ENCODE measurements around the gene AURKAIP1. TPM values are rescaled to one million over a fixed set of nuclear protein-coding genes. Genes with fewer than 3 reads are reported as not detected.
"Not testable (repeated sequence)": the region's sequence is repeated elsewhere in the genome, so short reads cannot be mapped to it uniquely, and the experiment has no call there.

AURKAIP1 gene
- total RNA-seq = 135 TPM

DNA sequence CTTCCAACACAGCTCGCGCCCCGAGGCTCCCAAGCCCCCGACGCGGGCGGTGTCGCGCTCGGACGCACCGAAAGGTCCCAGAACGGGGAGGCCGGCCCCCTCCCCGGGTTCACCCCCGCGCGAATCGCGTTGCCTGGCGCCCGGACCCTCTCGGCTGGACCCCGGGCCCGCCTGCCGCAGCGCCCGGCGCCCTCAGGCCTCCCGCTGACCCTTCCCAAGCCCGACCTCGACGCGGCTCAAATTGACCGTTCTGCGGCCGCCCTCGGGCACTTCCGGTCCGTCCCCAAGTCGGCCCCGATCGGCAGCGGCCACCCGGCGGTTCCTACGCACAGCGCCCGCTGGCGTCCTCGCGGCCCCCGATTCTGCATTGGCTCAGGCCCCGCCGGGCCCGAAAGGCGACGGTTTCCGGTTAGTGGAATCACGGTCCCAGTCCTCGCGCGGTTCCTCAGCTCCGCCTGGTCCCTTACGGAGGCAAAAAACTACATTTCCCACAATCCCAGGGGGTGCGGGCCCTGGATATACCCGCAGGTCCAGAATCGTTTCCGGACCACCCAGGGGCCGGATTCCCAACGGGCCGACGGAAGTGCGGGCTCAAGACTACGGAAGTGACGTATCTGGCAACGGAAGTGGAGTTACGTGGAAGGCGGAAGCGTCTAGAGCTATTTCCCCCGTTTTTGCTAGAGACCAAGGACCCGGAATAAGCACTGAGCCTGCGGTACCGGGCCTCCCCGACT is at the start of gene AURKAIP1:
Gene AURKAIP1 (minus strand): TSS at position 279 of the 734 bp plus-strand sequence. CDS start 451 bp downstream, outside the sequence.
- peak; percentile 99 for DNase-seq (ENCODE audit: low spot score)

DNA sequence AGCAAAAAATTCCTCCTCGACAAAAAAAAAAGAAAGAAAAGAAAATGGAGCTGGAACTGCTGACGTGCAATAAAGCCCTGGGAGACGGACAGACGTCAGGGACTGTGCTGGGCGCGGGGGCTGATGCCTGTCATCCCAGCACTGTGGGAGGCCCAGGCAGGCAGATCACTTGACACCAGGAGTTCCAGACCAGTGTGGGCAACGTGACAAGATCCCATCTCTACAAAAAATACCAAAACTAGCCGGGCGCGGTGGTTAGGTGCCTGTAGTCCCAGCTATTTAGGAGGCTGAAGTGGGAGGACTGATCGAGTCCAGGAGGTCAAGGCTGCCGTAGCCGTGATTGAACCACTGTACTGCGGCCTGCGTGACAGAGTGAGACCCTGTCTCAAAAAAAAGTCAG is 49.7 kb upstream of the AURKAIP1 start:
- no peak for DNase-seq (ENCODE audit: low spot score)

DNA sequence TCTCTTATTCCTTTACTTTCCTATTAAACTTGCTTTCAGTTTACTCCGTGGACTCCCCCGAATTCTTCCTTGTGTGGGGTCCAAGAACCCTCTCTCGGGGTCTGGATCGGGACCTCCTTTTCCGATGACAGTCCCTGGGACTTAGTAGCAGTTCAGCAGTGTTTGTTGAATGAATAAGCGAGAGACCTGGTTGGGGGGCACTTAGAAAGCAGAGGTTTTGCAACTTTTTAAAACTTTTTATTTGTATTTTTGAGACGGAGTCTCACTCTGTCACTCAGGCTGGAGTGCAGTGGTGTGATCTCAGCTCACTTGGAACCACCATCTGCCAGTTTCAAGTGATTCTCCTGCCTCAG is 48.2 kb upstream of the AURKAIP1 start:
- no peak for DNase-seq (ENCODE audit: low spot score)

DNA sequence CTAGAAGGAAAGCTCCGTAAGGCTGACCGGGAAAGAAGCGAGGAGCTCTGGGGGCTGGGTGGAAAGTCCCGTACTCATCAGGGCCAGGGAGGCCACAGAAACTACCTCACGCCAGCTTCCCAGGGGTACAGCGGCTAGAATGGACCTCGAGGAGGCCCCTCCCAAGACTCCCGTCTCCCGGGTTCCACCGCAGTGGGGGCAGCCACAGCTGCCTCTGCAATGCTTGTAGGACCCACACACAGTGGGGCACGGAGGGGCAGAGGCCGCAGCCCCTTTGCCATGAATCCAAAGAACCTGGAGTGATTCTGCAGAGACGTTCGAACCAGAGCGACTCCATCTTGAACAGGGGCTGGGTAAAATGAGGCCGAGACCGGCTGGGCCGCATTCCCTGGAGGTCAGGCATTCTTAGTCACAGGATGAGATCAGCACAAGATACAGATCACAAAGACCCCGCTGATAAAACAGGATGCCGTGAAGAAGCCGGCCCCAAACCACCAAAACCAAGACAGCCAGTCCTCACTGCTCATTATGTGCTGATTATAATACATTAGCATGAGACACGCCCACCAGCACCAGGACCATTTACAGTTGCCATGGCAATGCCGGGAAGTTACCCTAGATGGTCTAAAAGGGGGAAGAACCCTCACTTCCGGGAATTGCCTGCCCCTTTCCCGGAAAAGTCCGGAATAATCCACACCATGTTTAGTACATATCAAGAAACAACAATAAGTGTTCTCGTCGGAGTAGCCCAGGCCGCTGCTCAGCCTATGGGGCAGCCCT is 47.6 kb upstream of the AURKAIP1 start:
- DNase-seq (ENCODE audit: low spot score) = no peak

DNA sequence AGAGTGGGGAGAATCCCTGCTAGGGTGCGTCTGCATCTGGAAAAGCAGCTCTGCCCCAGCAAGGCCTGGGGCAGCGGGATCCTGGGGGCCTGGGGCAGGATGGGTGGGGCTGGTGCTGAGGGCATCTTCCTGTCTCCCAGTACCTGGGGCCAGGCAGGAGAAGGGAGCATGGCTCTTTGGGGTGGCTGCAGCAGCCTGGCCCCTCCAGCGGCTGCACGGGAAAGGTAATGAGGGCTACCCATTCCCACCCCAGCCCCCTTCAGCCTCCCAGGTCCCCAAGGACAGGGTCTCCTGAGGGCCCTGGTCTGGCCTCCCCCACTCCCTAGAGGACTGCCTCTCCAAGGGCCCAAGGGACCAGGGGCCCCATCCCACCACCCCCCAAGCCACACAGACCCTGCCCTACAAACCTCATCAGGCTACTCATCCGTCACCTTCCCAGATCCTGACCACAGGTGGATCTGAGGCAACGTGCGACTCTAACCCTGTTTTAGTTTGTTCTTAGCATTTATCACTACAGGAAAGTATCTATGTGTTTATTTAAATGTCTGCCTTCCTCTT is 47.0 kb upstream of the AURKAIP1 start:
- no peak for DNase-seq (ENCODE audit: low spot score)

DNA sequence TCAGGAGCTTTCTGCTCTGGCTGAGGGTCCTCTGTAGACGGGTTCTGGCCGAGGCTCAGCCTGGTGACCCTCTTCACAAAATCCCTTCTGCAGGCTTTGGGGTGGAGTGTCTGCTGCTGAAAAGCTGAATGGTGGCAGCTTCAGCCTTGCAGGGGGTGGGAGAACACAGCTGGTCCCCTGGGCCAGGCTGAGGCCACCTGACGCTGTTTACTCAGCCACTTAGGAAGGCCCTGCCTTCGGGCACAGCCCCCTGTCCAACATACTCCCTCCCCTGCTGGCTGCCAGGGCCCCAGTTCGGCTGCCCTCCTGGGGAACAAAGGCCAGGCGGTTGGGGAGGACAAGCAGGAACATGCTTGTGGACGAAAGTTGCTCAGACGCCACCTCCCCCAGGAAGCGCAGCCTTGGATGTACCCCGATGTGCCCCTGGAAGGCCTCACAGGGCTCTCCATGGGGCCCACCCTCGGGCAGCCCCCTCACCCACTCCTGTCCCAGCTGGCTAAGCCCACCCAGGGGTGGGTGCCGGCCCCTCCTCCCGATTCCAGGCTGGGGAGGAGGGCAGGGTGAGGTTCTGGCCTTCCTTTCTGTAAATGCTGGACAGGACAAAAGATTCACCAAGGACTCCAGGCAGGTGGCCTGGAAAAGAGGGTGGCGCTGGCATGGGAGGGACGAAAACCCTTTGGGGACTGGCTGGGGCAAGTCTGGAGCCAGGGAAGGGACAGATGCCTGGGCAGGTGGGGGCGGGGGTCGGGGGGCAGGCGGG is 46.3 kb upstream of the AURKAIP1 start, which contains the start of gene ANKRD65:
Gene ANKRD65 (minus strand): TSS at position 130 of the 760 bp plus-strand sequence. CDS start 271 bp downstream, outside the sequence.
- no peak for DNase-seq (ENCODE audit: low spot score)

DNA sequence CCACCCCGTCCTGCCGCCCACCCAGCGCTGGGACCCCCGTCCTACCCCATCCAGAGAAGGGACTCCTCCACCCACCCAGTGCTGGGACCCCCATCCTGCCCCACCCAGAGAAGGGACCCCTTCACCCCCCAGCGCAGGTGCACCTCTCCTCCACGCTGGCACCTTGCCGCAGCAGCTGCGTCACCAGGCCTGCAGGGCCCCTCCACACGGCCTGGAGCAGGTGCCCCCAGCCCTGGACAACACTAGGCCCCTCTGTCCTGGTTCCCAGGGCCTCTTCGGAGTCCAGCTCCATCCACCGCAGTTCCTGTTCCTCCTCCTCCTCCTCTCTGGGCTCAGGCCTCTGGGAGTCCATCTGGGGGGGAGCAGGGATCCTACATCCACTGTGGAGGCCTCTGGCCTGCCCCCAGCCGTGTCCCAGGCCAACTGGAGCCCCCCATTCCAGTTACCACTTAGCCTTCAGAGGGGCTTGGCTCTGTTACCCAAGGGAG is 45.7 kb upstream of the AURKAIP1 start:
- no peak for DNase-seq (ENCODE audit: low spot score)

DNA sequence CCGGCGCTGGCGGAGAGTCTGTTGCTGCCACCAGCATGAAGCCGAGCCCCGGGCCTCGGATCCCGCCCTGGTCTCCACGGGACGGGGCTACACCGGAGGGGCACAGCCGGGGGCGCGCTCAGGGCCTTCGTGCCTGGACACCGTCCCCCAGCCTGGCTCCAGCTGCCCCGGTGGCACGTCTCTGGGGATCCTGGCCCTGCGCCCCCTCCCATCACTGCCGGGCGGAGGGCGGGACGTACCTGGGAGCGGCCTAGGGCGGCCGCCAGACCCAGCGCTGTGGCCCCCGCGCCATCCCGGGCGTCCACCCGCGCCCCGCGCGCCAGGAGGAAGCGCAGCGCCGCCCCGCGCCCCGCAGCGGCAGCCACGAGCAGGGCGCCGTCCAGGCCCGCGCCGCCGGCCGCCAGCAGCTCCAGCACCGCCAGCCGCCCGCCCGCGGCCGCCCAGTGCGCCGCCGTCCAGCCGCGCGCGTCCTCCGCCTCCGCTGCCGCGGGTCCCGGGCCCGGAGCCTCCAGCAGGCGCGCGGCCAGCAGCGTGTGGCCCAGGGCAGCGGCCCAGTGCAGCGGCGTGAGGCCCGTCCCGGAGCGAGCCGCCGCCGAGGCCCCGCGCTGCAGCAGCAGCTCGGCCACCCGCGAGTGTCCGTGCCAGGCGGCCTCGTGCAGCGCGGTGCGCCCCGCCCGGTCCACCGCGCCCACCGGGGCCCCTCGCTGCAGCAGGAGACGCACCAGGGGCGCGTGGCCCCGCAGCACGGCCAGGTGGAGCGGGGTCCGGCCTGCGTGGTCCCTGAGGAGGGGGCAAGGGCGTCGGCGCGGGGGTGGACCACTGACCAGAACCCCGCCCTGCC is 45.0 kb upstream of the AURKAIP1 start:
- DNase-seq (ENCODE audit: low spot score) = no peak

DNA sequence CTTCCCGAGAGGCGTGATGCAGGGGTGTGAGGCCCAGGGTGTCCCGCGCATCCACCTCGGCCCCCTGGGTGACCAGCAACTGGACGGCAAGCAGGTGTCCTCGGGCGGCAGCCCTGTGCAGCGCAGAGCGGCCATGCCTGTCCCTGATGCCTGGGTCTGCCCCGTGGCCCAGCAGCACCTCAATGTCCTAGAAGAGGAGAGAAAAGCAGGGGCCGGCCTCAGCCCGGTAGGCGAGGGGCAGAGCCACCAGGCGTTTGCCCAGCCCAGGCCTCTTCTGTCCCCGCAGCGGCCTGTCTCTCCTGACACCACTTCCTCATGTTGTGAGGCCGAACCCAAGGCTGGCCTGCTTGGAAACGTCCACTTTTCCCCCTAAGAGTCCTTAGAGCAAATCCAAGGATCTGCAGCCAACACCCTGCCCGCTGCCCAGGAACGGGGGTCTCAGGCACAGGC is 44.4 kb upstream of the AURKAIP1 start:
- no peak for DNase-seq (ENCODE audit: low spot score)

DNA sequence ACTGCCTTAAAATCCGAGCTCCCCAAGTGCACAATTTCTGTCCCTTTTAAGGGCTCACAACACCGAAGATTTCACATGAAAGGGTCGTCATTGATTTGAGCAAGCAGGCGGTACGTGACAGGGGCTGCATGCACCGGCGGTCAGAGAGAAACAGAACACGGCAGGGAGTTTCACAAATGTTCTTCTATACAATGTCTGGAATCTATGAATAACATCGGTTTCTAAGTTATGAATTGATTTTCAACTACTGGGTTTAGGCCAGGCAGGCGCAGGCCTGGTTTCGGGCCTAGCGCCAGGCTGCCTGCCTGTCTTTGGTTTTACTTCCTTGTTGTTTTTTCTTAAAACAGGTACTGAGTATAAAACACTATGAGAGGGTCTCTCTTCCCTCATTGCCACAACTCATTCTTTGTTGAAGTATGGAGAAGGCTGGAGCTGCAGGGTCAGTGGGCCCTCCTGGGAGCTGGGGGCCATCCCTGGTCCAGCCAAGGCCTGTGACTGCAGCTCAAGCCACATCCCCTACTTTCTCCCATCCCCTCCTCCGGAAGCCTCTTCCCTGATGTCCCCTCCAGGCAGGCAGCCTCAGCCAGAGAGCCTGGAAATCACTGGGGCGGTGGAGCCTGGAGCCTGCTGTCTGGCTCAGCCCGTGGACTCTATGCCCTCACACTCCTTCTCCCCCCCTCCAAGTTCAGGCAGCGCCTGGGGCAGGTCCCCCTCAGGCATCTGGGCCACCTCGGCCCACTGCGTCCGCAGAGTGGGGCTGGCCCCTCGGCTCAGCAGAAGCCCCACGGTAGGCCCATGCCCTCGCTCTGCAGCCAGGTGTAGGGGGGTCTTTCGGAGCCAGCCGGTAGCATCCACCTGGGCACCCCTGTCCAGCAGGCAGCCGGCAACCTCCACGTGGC is 43.7 kb upstream of the AURKAIP1 start:
- DNase-seq (ENCODE audit: low spot score) = no peak

DNA sequence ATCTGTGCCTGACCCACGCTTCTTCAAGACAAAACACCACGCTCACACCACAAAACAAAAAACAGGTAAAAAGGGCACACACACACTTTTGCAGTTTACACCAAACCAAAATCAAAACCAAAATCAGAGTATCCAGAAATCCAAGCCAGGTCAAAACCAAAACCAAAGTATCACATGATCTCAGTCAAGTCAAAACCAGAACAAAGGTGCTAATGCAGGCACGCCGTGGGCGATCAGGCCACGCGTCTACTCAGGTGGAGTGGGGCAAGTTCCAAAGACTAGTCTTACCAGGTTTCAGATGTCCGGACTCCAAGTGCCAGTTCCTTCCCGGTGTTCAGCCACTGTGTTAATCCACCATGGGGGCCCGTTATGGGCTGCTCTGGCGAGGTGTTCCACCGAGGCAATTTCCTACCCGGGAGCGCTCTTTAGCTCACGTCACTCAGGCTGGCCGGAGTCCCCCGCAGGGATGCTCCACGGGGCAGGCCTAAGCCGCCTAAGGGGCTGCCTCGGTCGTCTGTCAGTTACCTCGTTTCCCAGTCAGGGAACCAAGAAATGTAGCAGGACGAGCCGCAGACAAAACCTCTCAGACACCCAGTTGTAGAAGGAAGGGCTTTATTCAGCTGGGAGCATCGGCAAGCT is 42.9 kb upstream of the AURKAIP1 start:
- not testable (repeated sequence) for DNase-seq (ENCODE audit: low spot score)

DNA sequence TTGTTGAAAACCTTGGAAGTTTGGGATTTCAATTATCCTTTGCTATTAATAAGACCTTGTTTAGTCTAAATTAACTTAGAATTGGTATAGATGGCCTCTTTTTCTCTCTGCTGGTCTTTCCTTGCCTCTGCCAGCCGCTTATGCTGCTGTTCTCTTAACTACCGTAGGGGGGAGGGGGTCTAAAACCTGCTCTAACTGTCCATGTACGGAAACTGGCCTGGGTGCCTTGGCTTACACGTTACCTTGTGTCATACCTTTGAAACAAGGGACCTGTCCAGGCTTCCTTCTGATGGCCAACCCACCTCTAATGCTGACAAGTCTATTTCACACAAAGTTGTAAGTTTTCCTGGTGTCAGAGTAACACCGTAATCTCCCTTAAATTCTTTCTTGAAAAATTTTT is 42.4 kb upstream of the AURKAIP1 start:
- DNase-seq (ENCODE audit: low spot score) = not testable (repeated sequence)

DNA sequence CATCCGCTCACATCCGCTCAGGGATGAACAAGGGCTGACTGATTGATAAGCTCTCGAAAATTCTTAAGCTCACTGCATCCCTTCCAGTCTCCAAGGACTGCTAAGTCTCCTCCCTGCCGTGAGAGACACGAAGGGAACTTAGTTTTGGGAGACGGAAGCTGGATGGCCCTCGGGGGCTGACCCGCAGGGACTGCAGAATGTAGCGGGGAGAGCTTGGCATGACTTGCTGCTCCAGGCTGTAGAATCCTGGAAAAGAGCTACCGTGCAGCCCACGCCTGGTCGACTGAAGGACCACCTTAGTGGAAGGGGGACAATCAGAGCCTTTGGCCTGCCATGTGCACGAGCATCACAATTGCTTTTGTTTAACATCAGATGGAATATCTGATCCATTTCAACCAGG is 40.7 kb upstream of the AURKAIP1 start:
- no peak for DNase-seq (ENCODE audit: low spot score)

DNA sequence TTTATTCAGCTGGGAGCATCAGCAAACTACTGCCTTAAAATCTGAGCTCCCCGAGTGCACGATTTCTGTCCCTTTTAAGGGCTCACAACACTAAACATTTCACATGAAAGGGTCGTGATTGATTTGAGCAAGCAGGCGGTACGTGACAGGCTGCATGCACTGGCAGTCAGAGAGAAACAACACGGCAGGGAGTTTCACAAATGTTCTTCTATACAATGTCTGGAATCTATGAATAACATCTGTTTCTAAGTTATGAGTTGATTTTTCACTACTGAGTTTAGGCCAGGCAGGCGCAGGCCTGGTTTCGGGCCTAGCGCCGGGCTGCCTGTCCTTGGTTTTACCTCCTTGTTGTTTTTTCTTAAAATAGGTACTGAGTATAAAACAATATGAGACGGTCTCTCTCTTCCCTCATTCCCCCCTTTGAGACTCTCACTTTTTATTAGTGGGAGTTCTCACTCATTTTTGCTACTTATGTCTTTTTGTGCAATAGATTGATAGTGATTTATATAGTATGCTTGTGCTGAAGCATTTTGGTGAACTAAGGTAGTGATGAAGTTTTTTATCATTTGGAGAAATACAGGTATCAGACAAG is 37.4 kb upstream of the AURKAIP1 start:
- not testable (repeated sequence) for DNase-seq (ENCODE audit: low spot score)

DNA sequence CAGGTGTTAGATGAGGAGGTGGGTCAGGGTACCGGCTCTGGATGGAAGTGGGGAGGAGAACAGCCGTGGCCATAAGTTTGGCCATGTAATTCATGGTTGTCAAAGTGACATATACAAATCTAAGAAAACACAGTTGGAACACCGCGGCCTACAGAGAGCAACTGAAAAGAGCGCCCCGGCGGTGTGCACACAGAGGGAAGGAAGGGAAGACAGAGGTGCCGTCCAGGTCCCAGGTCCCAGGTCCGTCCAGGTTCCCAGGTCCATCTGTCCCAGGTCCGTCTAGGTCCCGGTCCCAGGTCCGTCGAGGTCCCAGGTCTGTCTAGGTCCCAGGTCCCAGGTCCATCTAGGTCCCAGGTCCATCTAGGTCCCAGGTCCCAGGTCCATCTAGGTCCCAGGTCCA is 36.6 kb upstream of the AURKAIP1 start:
- no peak for DNase-seq (ENCODE audit: low spot score)

DNA sequence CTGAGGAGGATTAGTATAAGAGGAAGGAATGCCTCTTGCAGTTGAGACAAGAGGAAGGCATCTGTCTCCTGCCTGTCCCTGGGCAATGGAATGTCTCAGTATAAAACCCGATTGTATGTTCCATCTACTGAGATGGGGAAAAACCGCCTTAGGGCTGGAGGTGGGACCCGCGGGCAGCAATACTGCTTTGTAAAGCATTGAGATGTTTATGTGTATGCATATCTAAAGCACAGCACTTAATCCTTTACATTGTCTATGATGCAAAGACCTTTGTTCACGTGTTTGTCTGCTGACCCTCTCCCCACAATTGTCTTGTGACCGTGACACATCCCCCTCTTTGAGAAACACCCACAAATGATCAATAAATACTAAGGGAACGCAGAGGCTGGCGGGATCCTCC is 35.2 kb upstream of the AURKAIP1 start:
- DNase-seq (ENCODE audit: low spot score) = not testable (repeated sequence)

DNA sequence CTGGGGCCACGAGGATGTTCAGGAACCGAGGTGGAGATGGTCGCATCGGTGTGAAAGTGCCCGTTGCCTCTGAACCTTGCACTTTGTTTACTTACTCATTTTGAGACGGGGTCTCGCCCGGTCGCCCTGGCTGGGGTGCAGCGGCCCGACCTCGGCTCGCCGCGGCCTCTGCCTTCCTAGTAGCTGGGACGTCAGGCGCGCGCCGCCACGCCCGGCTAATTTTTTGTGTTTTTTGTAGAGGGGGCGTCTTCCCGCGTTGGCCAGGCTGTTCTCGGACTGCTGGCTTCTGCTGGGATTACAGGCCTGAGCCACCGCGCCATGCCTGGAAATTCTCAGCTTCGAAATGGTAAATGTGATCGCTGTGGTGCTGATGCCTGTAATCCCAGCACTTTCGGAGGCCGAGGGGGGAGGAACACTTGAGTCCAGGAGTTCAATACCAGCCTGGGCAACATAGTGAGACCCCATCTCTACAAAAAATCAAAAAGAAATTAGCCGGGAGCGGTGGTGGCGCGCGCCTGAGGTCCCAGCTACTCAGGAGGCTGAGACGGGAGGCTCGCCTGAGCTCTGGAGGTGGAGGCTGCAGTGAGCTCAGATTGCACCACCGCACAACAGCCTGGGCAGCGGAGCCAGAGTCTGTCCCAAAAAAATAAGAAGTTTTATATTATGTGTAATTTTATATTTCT is 32.8 kb upstream of the AURKAIP1 start:
- DNase-seq (ENCODE audit: low spot score) = no peak
